A549 (cell line): ENCODE results near the gene TTBK2.

Experiments used
- CTCF ChIP-seq: fragments of >200 bp; sonication (Bioruptor Twin); formaldehyde crosslinking; IDR thresholded peaks from 3 replicates; pipeline ENCODE4 v1.5.1; 2016
- EP300 ChIP-seq, 2 experiments: fragments of >200 bp; sonication (Bioruptor Twin); formaldehyde crosslinking; IDR thresholded peaks; 2 replicates in 1 of 2; 3 replicates in 1 of 2; pipeline ENCODE4 v1.6.1; 2016 to 2017
- FOSB ChIP-seq: fragments of 250-450 bp; sonication (Bioruptor Pico); IDR thresholded peaks from 2 replicates; pipeline ENCODE4 v1.5.0; 2020; ENCODE audit warnings: mild to moderate bottlenecking, moderate library complexity
- NFE2L2 ChIP-seq: fragments of 150-350 bp; conservative IDR thresholded peaks from 2 replicates; pipeline ENCODE4 v1.6.1; 2014; ENCODE audit warnings: low read length
- POLR2A ChIP-seq: IDR thresholded peaks from 2 replicates; pipeline ENCODE4 v1.6.1; 2012; ENCODE audit warnings: mild to moderate bottlenecking, low read length
- SMC3 ChIP-seq: fragments of >200 bp; sonication (Bioruptor Twin); formaldehyde crosslinking; IDR thresholded peaks from 3 replicates; pipeline ENCODE4 v1.6.1; 2018; ENCODE audit warnings: inconsistent platforms

GRCh38 chr15:42929306-42929848 lies 8.8 kb upstream of the TTBK2 start:
- no peak for TF ChIP-seq NFE2L2
- no peak for TF ChIP-seq FOSB (CRISPR knock-in tag)
- TF ChIP-seq CTCF: no peak
- no peak for TF ChIP-seq POLR2A
- TF ChIP-seq EP300 (IDR thresholded peaks at IDR 0.05): no peak
- TF ChIP-seq SMC3: no peak
